ENCODE results near the gene PDZRN3. TPM values are rescaled to one million over a fixed set of nuclear protein-coding genes. Genes with fewer than 3 reads are reported as not detected.

PDZRN3 gene
- total RNA-seq, 1 experiment from 2014 or later = 5.9 TPM

DNA sequence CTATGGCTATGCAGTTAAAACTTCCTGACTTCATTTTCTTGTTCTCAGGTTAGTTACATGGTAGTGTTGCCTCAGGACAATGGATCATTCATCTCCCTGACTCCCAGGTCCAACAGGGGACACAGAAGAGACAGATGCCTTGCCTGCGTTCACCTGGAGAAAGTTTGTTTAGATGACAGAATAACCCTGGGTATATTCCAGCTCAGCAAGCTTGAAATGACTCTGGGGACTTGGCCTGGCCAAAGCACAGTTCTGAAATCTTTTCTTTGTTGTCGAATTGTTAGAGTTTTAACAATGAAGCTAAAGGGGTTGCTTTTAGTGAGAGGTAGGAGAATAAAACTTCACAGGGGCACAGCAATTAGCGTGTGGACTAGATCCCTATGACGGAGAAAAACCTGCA is 206.1 kb downstream of the PDZRN3 start:
- Histone ChIP-seq H3K27ac (ENCODE audit: insufficient read length, low read depth, low read length) (no peak overlapping the region), H4K5ac (ENCODE audit: insufficient read length, low read depth, low read length) (no peak overlapping the region), H3K27me3 (ENCODE audit: insufficient read depth, low read length) (no peaks in the 10 kb centered on the region), H4K91ac (ENCODE audit: insufficient read length, low read depth, low read length) (no peak overlapping the region), H3K79me1 (ENCODE audit: insufficient read depth, low read depth, low read length, poor library complexity, severe bottlenecking) (no peaks in the 10 kb centered on the region), H4K8ac (replicated peaks; ENCODE audit: insufficient read length, low read depth, low read length) (no peak overlapping the region), H3K18ac (ENCODE audit: insufficient read length, low read depth, low read length) (no peak overlapping the region), H3T11ph (ENCODE audit: low read length) (no peak overlapping the region), H3K4me1 (ENCODE audit: insufficient read depth, low read length) (peaks cover 5% of the 10 kb centered on the region; the same call in 1 of the 2 replicates), H2AK5ac (ENCODE audit: insufficient read length, low read length) (no peak overlapping the region), H3K14ac (ENCODE audit: insufficient read depth, low read length) (no peak overlapping the region), H3K9me3 (ENCODE audit: control insufficient read depth, low read depth, low read length) (no peaks in the 10 kb centered on the region), H3K4me2 (ENCODE audit: insufficient read depth, insufficient read length, low read length) (no peak overlapping the region), H3K23ac (ENCODE audit: insufficient read length, low read depth, low read length) (no peak overlapping the region), H2BK120ac (ENCODE audit: low read depth, low read length, poor library complexity, severe bottlenecking) (no peak overlapping the region), H2BK15ac (ENCODE audit: low read depth, low read length) (no peak overlapping the region), H3K4ac (ENCODE audit: low read depth, low read length) (no peak overlapping the region), H3K23me2 (ENCODE audit: insufficient read length, low read depth, low read length, poor library complexity, severe bottlenecking) (no peaks in the 10 kb centered on the region), H3K9ac (ENCODE audit: extremely low read depth, insufficient read length, low read length) (no peak overlapping the region), H3K79me2 (ENCODE audit: insufficient read depth, low read length) (no peaks in the 10 kb centered on the region), H2BK20ac (ENCODE audit: low read depth, low read length, poor library complexity, severe bottlenecking) (no peak overlapping the region), H2BK12ac (ENCODE audit: insufficient read length, low read depth, low read length) (no peak overlapping the region), H4K20me1 (ENCODE audit: control insufficient read depth, insufficient read depth, insufficient read length) (no peaks in the 10 kb centered on the region), H2AFZ (ENCODE audit: low read length) (no peak overlapping the region), H3K56ac (ENCODE audit: insufficient read length, low read depth, low read length) (no peak overlapping the region), H2BK5ac (ENCODE audit: insufficient read length, low read length) (no peak overlapping the region)
- Mint-ChIP-seq H3K27ac (peak overlapping the region in 1 of 3 experiments; percentile 53; a peak in 2 of 7 replicates), H3K9me3 (peaks cover 0 to 4% of the 10 kb centered on the region in 2 experiments; a peak in 1 of 5 replicates), H3K4me1 (peaks cover 17 to 18% of the 10 kb centered on the region in 2 experiments), H3K4me3 (no peak overlapping the region), H3K36me3 (ENCODE audit: insufficient read depth in 1 of 3, low read depth in 3 of 3) (peaks cover 0 to 3% (median 0%) of the 10 kb centered on the region in 3 experiments; a peak in 3 of 7 replicates), H3K27me3 (ENCODE audit: low read depth) (peaks cover 2% of the 10 kb centered on the region; the same call in 1 of the 2 replicates)
- WGBS (ENCODE audit: extremely low coverage, insufficient read length, low lambda C conversion rate) = no CpG with 5 or more reads among the region's 4 CpGs
- DNase-seq = no peak
- TF ChIP-seq, protein P1, sequence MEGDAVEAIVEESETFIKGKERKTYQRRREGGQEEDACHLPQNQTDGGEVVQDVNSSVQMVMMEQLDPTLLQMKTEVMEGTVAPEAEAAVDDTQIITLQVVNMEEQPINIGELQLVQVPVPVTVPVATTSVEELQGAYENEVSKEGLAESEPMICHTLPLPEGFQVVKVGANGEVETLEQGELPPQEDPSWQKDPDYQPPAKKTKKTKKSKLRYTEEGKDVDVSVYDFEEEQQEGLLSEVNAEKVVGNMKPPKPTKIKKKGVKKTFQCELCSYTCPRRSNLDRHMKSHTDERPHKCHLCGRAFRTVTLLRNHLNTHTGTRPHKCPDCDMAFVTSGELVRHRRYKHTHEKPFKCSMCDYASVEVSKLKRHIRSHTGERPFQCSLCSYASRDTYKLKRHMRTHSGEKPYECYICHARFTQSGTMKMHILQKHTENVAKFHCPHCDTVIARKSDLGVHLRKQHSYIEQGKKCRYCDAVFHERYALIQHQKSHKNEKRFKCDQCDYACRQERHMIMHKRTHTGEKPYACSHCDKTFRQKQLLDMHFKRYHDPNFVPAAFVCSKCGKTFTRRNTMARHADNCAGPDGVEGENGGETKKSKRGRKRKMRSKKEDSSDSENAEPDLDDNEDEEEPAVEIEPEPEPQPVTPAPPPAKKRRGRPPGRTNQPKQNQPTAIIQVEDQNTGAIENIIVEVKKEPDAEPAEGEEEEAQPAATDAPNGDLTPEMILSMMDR (conservative IDR thresholded peaks at IDR 0.05) = no peak

Data from H9 (cell line).